GM10266 (cell line): ENCODE data around the gene ETNK2.

Experiments
- DNase-seq: peaks from one replicate; pipeline ENCODE4 v3.0.0; 2012; ENCODE audit errors: extremely low spot score
- TF ChIP-seq, protein P1 (sequence below): IDR thresholded peaks from 2 replicates; pipeline ENCODE4 v1.5.1; 2012; ENCODE audit warnings: mild to moderate bottlenecking, low read depth; ENCODE audit not compliant: control insufficient read depth, insufficient read depth; ENCODE audit errors: missing control alignments

ETNK2 gene

DNA sequence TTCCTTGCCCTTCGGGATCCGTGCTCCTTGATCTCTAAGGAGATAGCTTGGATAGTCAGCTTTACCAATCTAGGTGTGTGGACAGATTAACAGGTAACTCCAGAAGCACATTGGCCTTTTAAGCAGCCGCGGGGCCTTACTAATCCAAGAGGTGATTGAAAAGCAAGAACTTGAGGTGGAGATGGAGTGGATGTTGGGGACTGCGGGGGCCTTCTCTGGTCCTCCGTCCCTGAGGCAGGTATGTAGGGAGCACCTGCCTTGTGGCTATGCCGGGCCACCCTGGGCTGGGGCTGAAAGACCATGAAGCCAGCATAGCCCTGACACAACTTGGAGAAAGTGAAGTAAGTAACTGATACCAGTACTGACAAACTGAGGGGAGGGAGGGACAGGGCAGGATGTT is 68.4 kb downstream of the ETNK2 start:
- DNase-seq = no peak
- TF ChIP-seq, protein P1, sequence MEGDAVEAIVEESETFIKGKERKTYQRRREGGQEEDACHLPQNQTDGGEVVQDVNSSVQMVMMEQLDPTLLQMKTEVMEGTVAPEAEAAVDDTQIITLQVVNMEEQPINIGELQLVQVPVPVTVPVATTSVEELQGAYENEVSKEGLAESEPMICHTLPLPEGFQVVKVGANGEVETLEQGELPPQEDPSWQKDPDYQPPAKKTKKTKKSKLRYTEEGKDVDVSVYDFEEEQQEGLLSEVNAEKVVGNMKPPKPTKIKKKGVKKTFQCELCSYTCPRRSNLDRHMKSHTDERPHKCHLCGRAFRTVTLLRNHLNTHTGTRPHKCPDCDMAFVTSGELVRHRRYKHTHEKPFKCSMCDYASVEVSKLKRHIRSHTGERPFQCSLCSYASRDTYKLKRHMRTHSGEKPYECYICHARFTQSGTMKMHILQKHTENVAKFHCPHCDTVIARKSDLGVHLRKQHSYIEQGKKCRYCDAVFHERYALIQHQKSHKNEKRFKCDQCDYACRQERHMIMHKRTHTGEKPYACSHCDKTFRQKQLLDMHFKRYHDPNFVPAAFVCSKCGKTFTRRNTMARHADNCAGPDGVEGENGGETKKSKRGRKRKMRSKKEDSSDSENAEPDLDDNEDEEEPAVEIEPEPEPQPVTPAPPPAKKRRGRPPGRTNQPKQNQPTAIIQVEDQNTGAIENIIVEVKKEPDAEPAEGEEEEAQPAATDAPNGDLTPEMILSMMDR = no peak

GRCh38 chr1:204081791-204082513 is 69.9 kb downstream of the ETNK2 start:
- TF ChIP-seq, protein P1 = no peak
- DNase-seq = no peak

- TF ChIP-seq, protein P1 = no peak
- no peak for DNase-seq
Observed at GRCh38 chr1:204081164-204081790, 70.6 kb downstream of the ETNK2 start.
